Lower lobe of right lung (tissue), 2 donors: ENCODE data around the gene NLGN3. TPM values are rescaled to one million over a fixed set of nuclear protein-coding genes. Genes with fewer than 3 reads are reported as not detected.

ENCODE experiments used
- ATAC-seq, 2 donors: fragments of 200-7000 bp; cut with Tn5 transposase; one replicate each; pipeline ENCODE4 v1.9.1; 2020 to 2022; ENCODE audit warnings: mild to moderate bottlenecking in 2 of 2, moderate library complexity in 2 of 2
- DNase-seq: peaks from one replicate; pipeline ENCODE4 v3.0.0-alpha.2; 2020
- H3K27ac ChIP-seq: fragments of 200-600 bp; one replicate; pipeline ENCODE4 v1.8.0; 2022
- H3K27me3 ChIP-seq: fragments of 200-600 bp; one replicate; pipeline ENCODE4 v1.8.0; 2022; ENCODE audit warnings: low read depth
- H3K36me3 ChIP-seq: fragments of 200-600 bp; one replicate; pipeline ENCODE4 v1.8.0; 2022; ENCODE audit warnings: mild to moderate bottlenecking
- H3K4me1 ChIP-seq: fragments of 200-600 bp; one replicate; pipeline ENCODE4 v1.8.0; 2022
- H3K4me3 ChIP-seq: fragments of 200-600 bp; one replicate; pipeline ENCODE4 v1.8.0; 2022; ENCODE audit warnings: mild to moderate bottlenecking
- H3K9me3 ChIP-seq: fragments of 200-600 bp; one replicate; pipeline ENCODE4 v1.8.0; 2022
- CTCF ChIP-seq: fragments of 200-600 bp; IDR thresholded peaks from one replicate; pipeline ENCODE4 v1.8.0; 2022; ENCODE audit warnings: antibody characterized with exemption, mild to moderate bottlenecking
- intact Hi-C: fragments of 100-400 bp; cut with DNase I; formaldehyde crosslinking; loops from one replicate; pipeline ENCODE4 v1.11.0; 2022
- total RNA-seq: library from RNA; stranded (reverse); fragmentation: NEBNext Ultra II Directional; extraction: Animal tissue kit (Norgen Biotek cat#: 25700); gene quantifications from one replicate; pipeline ENCODE4 v1.2.1, GENCODE V29; 2021
- donor health status: DM: no; HTN: yes; CAD: no; lungs with severe emphysema.

Gene NLGN3
- total RNA-seq, 1 donor from 2014 or later, result 1.3 TPM

- Histone ChIP-seq H3K27ac (no peak overlapping the region), H3K36me3 (no peaks in the 10 kb centered on the region), H3K9me3 (no peaks in the 10 kb centered on the region), H3K27me3 (no peaks in the 10 kb centered on the region), H3K4me1 (no peaks in the 10 kb centered on the region), H3K4me3 (no peak overlapping the region)
- ATAC-seq (no peak), DNase-seq (no peak)
- intact Hi-C loops, result no loop called here
- no peak for TF ChIP-seq CTCF
These were observed 9.6 kb downstream of the NLGN3 start for GRCh38 chrX:71154196-71154595.

GRCh38 chrX:71154641-71155040, 10.0 kb downstream of the NLGN3 start:
- Histone ChIP-seq H3K36me3 (no peaks in the 10 kb centered on the region), H3K27me3 (no peaks in the 10 kb centered on the region), H3K27ac (no peak overlapping the region), H3K4me1 (no peaks in the 10 kb centered on the region), H3K9me3 (no peaks in the 10 kb centered on the region), H3K4me3 (no peak overlapping the region)
- intact Hi-C loops, result no loop called here
- no peak for ATAC-seq
- DNase-seq, result no peak
- TF ChIP-seq CTCF, result no peak

- no peak for TF ChIP-seq CTCF
These were observed 14.0 kb downstream of the NLGN3 start for GRCh38 chrX:71158603-71159002.

DNA sequence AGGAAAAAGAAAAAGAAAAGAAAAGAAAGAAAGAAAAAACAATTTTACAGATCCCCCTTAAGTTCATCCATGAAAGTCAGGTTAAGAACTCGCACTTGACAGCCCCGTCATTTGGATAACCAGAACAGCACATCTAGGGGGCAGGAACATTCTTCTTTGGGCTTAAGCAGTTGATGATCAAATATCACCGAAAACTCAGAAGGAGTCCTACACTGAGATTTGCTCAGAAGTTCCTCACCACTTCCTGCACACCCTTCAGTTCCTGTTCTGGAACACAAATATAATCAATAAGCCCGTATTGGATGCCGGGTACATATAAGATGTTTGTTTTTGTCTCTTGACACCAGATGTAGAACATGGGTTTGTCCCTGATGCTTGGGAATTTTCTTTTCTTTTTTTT, 14.7 kb downstream of the NLGN3 start:
- Histone ChIP-seq H3K4me3 (no peak overlapping the region), H3K4me1 (no peaks in the 10 kb centered on the region), H3K27ac (no peak overlapping the region), H3K9me3 (no peaks in the 10 kb centered on the region), H3K27me3 (no peaks in the 10 kb centered on the region), H3K36me3 (no peaks in the 10 kb centered on the region)
- ATAC-seq (no peak), DNase-seq (no peak)
- intact Hi-C loops, result no loop called here
- TF ChIP-seq CTCF, result no peak

More at GRCh38 chrX:71158603-71159002, 14.0 kb downstream of the NLGN3 start:
- Histone ChIP-seq H3K4me3 (no peak overlapping the region), H3K36me3 (no peaks in the 10 kb centered on the region), H3K27me3 (no peaks in the 10 kb centered on the region), H3K9me3 (no peaks in the 10 kb centered on the region), H3K27ac (no peak overlapping the region), H3K4me1 (no peaks in the 10 kb centered on the region)
- intact Hi-C loops, result no loop called here
- no peak for DNase-seq
- no peak for ATAC-seq

- intact Hi-C loops, result no loop called here
- Histone ChIP-seq H3K27me3 (no peaks in the 10 kb centered on the region), H3K27ac (no peak overlapping the region), H3K4me3 (no peak overlapping the region), H3K36me3 (no peaks in the 10 kb centered on the region), H3K9me3 (no peaks in the 10 kb centered on the region), H3K4me1 (no peaks in the 10 kb centered on the region)
- no peak for DNase-seq
- TF ChIP-seq CTCF, result no peak
- no peak for ATAC-seq
These were observed 15.8 kb downstream of the NLGN3 start for GRCh38 chrX:71160475-71160874.

DNA sequence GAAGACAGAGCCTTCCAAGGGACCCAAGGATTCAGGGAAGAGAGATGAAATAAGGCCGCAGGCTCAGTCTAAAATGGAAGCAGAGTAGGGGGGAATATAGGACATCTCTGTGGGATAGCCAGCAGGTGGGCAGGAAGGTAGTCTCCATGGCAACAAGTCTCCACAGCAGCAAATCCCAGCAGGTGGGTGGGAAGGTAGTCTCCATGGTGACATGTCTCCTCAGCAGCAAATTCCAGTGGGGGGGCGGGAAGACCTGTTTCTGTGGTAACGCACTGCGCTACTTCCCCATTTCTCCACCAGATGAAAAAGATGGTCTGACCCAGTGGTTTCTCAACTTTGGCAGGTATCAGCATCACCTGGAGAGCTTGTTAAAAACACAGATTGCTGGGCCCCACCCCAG, 18.3 kb downstream of the NLGN3 start:
- H3K36me3 ChIP-seq, result no peaks in the 10 kb centered on the region
- no peak for TF ChIP-seq CTCF
- DNase-seq (no peak), ATAC-seq (no peak)
- H3K4me3 ChIP-seq, result no peak overlapping the region
- no peaks in the 10 kb centered on the region for H3K27me3 ChIP-seq
- H3K27ac ChIP-seq, result no peak overlapping the region
- no peaks in the 10 kb centered on the region for H3K4me1 ChIP-seq
- intact Hi-C loops, result no loop called here
- H3K9me3 ChIP-seq, result no peaks in the 10 kb centered on the region
